Omental fat pad (tissue), 4 donors: ENCODE data around the gene YY1. TPM values are rescaled to one million over a fixed set of nuclear protein-coding genes. Genes with fewer than 3 reads are reported as not detected.
"Not testable (repeated sequence)": the region's sequence is repeated elsewhere in the genome, so short reads cannot be mapped to it uniquely, and the experiment has no call there.

ENCODE experiments used
- ATAC-seq: fragments of 150-250 bp; one replicate; pipeline ENCODE4 v1.9.1; 2016; ENCODE audit warnings: mild to moderate bottlenecking, moderate library complexity; ENCODE audit not compliant: low FRiP score
- DNase-seq: peaks from one replicate; pipeline ENCODE4 v3.0.0-alpha.2; 2019; ENCODE audit warnings: low spot score
- CTCF ChIP-seq, 3 donors: fragments of 450-650 bp; IDR thresholded peaks; one replicate each; pipeline ENCODE4 v1.5.1; 2016 to 2017; ENCODE audit warnings: antibody characterized with exemption in 3 of 3, mild to moderate bottlenecking in 3 of 3, moderate library complexity in 2 of 3
- total RNA-seq, 4 donors: library from RNA; depleted of rRNA; stranded (reverse); fragments of >200 nt; gene quantifications; one replicate each; pipeline ENCODE4 v1.1.0, GENCODE V29; 2016

Gene YY1
- total RNA-seq, 4 donors from 2014 or later, result 45.1 to 55.5 (median 48.6) TPM

GRCh38 chr14:100295376-100296105, 56.6 kb downstream of the YY1 start:
- DNase-seq (no peak), ATAC-seq (no peak)
- no peak for TF ChIP-seq CTCF (IDR thresholded peaks at IDR 0.05)

- no peak for ATAC-seq
Measured at GRCh38 chr14:100296106-100296651, 57.2 kb downstream of the YY1 start.

GRCh38 chr14:100296729-100297128, 57.8 kb downstream of the YY1 start:
- ATAC-seq, DNase-seq: not testable (repeated sequence)

More at GRCh38 chr14:100296106-100296651, 57.2 kb downstream of the YY1 start:
- TF ChIP-seq CTCF (IDR thresholded peaks at IDR 0.05), result no peak
- DNase-seq, result no peak

GRCh38 chr14:100297320-100298300, 58.7 kb downstream of the YY1 start:
- peak; percentile 63 for ATAC-seq
- DNase-seq, result no peak
- no peak for TF ChIP-seq CTCF (IDR thresholded peaks at IDR 0.05)

GRCh38 chr14:100298551-100299237, 59.8 kb downstream of the YY1 start:
- no peak for ATAC-seq
- DNase-seq, result no peak
- TF ChIP-seq CTCF (IDR thresholded peaks at IDR 0.05), result no peak

- ATAC-seq, result no peak
- TF ChIP-seq CTCF (IDR thresholded peaks at IDR 0.05), result no peak
- DNase-seq, result no peak
Measured at GRCh38 chr14:100299238-100299560, 60.3 kb downstream of the YY1 start.

- DNase-seq (no peak), ATAC-seq (no peak)
- no peak for TF ChIP-seq CTCF (IDR thresholded peaks at IDR 0.05)
Measured at GRCh38 chr14:100302616-100303015, 63.7 kb downstream of the YY1 start.
